ENCODE measurements around the gene ATAD3C.
"Not testable (repeated sequence)": the region's sequence is repeated elsewhere in the genome, so short reads cannot be mapped to it uniquely, and the experiment has no call there.

- not testable (repeated sequence) for TF ChIP-seq POLR2A (IDR thresholded peaks at IDR 0.05; ENCODE audit: low read depth, low read length); TAF1 (IDR thresholded peaks at IDR 0.05; ENCODE audit: borderline replicate concordance, low read depth, low read length); POLR2AphosphoS5 (IDR thresholded peaks at IDR 0.05; ENCODE audit: low read depth, low read length)
Measured at GRCh38 chr1:1513675-1514074, 64.2 kb downstream of the ATAD3C start.

All from GM12892 (cell line).